Ovary (tissue), 3 donors: ENCODE results near the gene NOXO1.

ENCODE experiments used
- CTCF ChIP-seq, 3 donors: fragments of 450-650 bp in 2 of 3; fragments of 200-600 bp in 1 of 3; IDR thresholded peaks; one replicate each; pipeline versions ENCODE4 v1.5.1 to v1.8.0; 2016 to 2022; ENCODE audit warnings: antibody characterized with exemption in 3 of 3, mild to moderate bottlenecking in 1 of 3
- EP300 ChIP-seq: sonication (generic); formaldehyde crosslinking; IDR thresholded peaks from one replicate; pipeline ENCODE4 v1.6.1; 2017; ENCODE audit warnings: antibody characterized with exemption
- POLR2A ChIP-seq: fragments of 450-650 bp; IDR thresholded peaks from one replicate; pipeline ENCODE4 v1.6.1; 2017; ENCODE audit warnings: antibody characterized with exemption, mild to moderate bottlenecking, moderate library complexity
- donor health status: DM: no; HTN: no; CAD: no.

- TF ChIP-seq CTCF (IDR thresholded peaks at IDR 0.05) (no peak), POLR2A (no peak), EP300 (no peak)
These were observed 41.4 kb upstream of the NOXO1 start for GRCh38 chr16:2022723-2023091.
